ENCODE data around the gene KDM5B.

The KDM5B gene

DNA sequence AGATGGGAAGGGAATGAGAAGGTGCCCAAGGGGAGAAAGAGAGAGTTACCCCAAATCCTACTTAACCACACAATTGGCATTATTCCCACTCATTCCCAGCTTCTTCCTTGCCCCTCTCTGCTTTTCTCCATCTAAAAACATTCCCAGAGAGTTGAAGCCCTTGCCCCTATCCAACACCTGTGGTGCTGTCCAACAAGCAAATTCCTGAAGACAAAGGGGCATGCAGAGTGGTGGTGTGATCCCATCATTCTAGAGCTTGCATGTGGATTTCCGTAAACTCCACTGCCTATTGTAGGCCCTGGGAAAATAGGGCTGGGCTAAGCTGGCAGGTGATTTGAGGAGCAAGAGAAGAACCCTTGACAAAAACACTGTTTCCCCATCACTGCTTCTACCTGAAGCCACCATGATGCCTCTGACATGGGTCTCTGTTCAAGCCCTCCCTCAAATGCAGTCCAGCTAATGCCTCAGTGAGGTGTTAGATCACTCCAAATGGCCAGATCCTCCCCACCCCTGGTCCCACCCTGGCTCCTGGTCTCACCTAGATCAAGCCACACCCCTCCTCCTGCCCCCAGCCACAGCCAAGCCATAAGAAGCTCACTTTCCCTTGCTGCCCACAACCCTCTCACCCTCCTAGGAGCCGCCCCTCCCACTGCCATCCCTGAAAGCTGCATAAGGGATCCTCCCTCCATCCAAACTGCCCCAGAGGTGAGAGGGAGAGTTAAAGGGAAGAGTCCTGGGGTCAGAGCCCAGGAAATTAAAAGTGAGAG, 127.5 kb downstream of the KDM5B start:
- H3K4me1 ChIP-seq (ENCODE audit: control extremely low read depth in 1 of 4, control insufficient read depth in 4 of 4, insufficient read depth in 4 of 4, low read length in 3 of 4): no peaks in the 10 kb centered on the region
- no peak for DNase-seq
- H3K4me3 ChIP-seq (ENCODE audit: control insufficient read depth in 1 of 7, extremely low read depth in 1 of 7, insufficient read depth in 4 of 7, low read depth in 2 of 7, low read length in 6 of 7): no peak overlapping the region
- ChIA-PET POLR2A (no interaction called here), CTCF (interaction anchor here (1.0 to 2.4 kb wide), 3 partner anchors 12 to 21 kb away, joined by 3 to 15 read pairs (median 3); no protein-coding TSS in a partner anchor)
- 100% methylated on average over 1 of the region's 2 CpGs for WGBS (ENCODE audit: insufficient coverage)
- peaks cover 0 to 55% (median 8%) of the 10 kb centered on the region in 5 experiments for H3K27me3 ChIP-seq (replicated peaks in 2 of 5; ENCODE audit: control insufficient read depth in 4 of 5, insufficient read depth in 5 of 5, low read length in 4 of 5)
- no peaks in the 10 kb centered on the region for H3K36me3 ChIP-seq (ENCODE audit: control insufficient read depth in 4 of 4, insufficient read depth in 4 of 4, low read length in 3 of 4)
- H3K27ac ChIP-seq (ENCODE audit: insufficient read depth in 1 of 2, low read depth in 1 of 2, low read length in 2 of 2, poor library complexity in 1 of 2, severe bottlenecking in 2 of 2): no peak overlapping the region
- H3K9me3 ChIP-seq (ENCODE audit: control extremely low read depth in 1 of 5, control insufficient read depth in 4 of 5, insufficient read depth in 2 of 5, low read depth in 1 of 5, low read length in 4 of 5): peaks cover 0 to 5% (median 4%) of the 10 kb centered on the region in 5 experiments

DNA sequence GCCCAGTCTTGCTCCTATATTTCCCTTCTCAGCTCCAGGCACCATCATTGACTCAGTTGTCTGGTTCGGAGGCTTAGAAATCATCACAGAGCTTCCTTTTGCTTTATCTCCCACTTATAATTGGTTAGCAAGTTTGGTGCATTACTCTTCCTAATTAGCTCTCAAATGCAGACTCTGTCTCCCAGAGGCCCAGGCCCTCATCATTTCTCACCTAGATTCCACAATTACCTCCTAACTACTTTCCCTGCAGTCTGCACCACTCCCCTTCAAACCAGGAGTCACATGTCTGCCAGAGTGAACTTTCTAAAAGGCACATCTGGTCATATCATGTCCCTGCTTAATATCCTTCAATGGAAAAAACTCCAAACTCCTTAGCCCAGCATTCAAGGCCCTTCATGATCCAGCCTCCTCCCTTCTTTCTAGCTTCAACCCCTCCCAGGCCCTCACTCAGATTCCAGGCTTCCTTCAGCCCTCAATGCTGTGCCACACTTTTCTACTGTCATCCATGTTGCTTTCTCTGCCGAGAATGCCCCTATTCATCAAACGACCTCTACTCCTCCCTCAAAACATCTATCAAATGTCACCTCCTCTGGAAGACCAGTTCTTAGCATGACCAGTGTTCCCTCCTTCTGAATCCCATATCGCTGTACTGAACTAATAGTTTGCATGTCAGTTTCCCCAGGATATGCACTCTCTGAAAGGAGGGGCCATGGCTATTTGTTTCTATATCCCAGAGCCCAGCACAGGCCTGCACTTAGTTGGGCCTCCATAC, 128.6 kb downstream of the KDM5B start:
- Histone ChIP-seq H3K27ac (ENCODE audit: insufficient read depth in 1 of 2, low read depth in 1 of 2, low read length in 2 of 2, poor library complexity in 1 of 2, severe bottlenecking in 2 of 2) (no peak overlapping the region), H3K4me1 (ENCODE audit: control extremely low read depth in 1 of 4, control insufficient read depth in 4 of 4, insufficient read depth in 4 of 4, low read length in 3 of 4) (no peaks in the 10 kb centered on the region), H3K9me3 (ENCODE audit: control extremely low read depth in 1 of 5, control insufficient read depth in 4 of 5, insufficient read depth in 2 of 5, low read depth in 1 of 5, low read length in 4 of 5) (peaks cover 0 to 5% (median 4%) of the 10 kb centered on the region in 5 experiments), H3K36me3 (ENCODE audit: control insufficient read depth in 4 of 4, insufficient read depth in 4 of 4, low read length in 3 of 4) (no peaks in the 10 kb centered on the region), H3K27me3 (replicated peaks in 2 of 5; ENCODE audit: control insufficient read depth in 4 of 5, insufficient read depth in 5 of 5, low read length in 4 of 5) (peaks cover 0 to 43% (median 4%) of the 10 kb centered on the region in 5 experiments), H3K4me3 (ENCODE audit: control insufficient read depth in 1 of 7, extremely low read depth in 1 of 7, insufficient read depth in 4 of 7, low read depth in 2 of 7, low read length in 6 of 7) (no peak overlapping the region)
- no peak for DNase-seq
- POLR2A ChIA-PET: no interaction called here
- CTCF ChIA-PET: interaction anchor here (1.0 kb wide), 1 partner anchor 20 kb away, joined by 3 read pairs; no protein-coding TSS in a partner anchor
- WGBS (ENCODE audit: insufficient coverage): 66% methylated on average over 3 of the region's 4 CpGs

DNA sequence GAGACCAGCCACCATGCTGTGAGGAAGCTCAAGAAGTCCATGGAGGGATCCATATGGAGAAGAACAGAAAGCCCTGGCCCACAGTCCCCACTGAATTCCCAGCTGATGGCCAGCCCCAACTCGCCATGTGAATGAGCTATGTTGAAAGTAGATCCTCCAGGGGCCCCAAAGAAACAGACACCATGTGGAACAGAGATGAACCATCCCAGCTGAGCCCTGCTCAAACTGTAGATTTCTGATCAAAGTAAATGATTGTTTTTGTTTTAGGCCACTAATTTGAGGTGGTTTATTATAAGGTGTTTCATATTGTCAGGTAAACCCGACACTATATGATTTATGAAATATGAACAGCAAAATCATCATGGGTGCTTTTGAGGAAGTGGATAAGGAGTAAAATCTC, 130.8 kb downstream of the KDM5B start:
- POLR2A ChIA-PET: no interaction called here
- H3K9me3 ChIP-seq (ENCODE audit: control extremely low read depth in 1 of 5, control insufficient read depth in 4 of 5, insufficient read depth in 2 of 5, low read depth in 1 of 5, low read length in 4 of 5): peaks cover 0 to 5% (median 4%) of the 10 kb centered on the region in 5 experiments
- H3K4me3 ChIP-seq (ENCODE audit: control insufficient read depth in 1 of 7, extremely low read depth in 1 of 7, insufficient read depth in 4 of 7, low read depth in 2 of 7, low read length in 6 of 7): no peak overlapping the region
- no peaks in the 10 kb centered on the region for H3K36me3 ChIP-seq (ENCODE audit: control insufficient read depth in 4 of 4, insufficient read depth in 4 of 4, low read length in 3 of 4)
- CTCF ChIA-PET: no interaction called here
- no CpG with 5 or more reads among the region's 2 CpGs for WGBS (ENCODE audit: insufficient coverage)
- peaks cover 0 to 30% (median 2%) of the 10 kb centered on the region in 5 experiments for H3K27me3 ChIP-seq (replicated peaks in 2 of 5; ENCODE audit: control insufficient read depth in 4 of 5, insufficient read depth in 5 of 5, low read length in 4 of 5)
- H3K4me1 ChIP-seq (ENCODE audit: control extremely low read depth in 1 of 4, control insufficient read depth in 4 of 4, insufficient read depth in 4 of 4, low read length in 3 of 4): no peaks in the 10 kb centered on the region
- no peak overlapping the region for H3K27ac ChIP-seq (ENCODE audit: insufficient read depth in 1 of 2, low read depth in 1 of 2, low read length in 2 of 2, poor library complexity in 1 of 2, severe bottlenecking in 2 of 2)
- DNase-seq: no peak

Measured in common myeloid progenitor, CD34-positive (primary cell).